CD4-positive, alpha-beta T cell treated with Interleukin-4 for 1 hour (primary cell): Measurements from ENCODE around the gene SLC9A9.
"Not testable (repeated sequence)": the region's sequence is repeated elsewhere in the genome, so short reads cannot be mapped to it uniquely, and the experiment has no call there.

Experiments
- DNase-seq, 2 donors: peaks; one replicate each; pipeline ENCODE4 v3.0.0-alpha.2; 2020 to 2022

SLC9A9 gene

DNA sequence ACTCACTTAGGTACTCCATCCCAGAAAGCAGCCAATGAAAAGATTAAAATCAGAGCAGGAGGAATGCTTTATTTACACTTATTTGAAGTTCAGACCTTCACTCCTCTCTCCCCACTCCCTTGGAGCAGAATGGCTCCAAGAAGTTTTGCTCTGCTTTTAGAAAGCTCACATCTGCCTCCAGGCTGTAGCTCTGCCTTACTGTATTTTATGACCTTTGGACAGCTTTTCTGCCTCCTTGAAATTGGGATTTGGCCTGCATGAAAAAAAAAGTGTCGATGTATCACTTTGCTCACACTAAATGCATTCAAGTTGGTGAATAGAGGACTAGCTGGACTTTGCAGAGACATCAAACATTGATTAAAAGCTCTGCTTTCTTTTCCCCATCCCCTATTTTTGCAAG is 95.3 kb downstream of the SLC9A9 start:
- no peak for DNase-seq

DNA sequence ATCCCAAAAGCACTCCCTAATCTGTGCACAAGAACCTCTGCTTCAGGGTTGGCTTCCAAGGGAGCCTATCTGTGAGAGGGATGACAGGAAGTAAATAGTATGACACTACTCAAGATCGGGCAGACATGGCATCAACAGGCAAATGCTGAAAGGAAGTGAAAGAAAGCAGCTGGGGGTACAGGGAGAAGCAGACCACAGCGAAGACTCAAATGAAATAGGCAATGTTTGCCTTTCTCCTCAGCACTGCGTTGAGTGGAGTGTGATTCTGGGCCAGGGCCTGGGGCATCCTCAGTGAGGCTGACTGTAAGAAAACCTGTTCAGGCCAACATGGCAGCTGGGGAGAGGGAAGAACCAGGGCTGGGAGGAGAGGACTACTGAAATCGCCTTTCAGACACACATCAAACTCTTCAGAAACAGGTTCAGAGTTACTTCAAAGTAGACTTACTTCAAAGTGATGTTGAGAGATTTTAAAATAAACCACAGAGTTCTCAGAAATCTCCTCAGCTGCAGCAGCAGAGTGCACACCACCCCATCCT is 96.6 kb downstream of the SLC9A9 start:
- DNase-seq: peak; percentile 37 to 55

DNA sequence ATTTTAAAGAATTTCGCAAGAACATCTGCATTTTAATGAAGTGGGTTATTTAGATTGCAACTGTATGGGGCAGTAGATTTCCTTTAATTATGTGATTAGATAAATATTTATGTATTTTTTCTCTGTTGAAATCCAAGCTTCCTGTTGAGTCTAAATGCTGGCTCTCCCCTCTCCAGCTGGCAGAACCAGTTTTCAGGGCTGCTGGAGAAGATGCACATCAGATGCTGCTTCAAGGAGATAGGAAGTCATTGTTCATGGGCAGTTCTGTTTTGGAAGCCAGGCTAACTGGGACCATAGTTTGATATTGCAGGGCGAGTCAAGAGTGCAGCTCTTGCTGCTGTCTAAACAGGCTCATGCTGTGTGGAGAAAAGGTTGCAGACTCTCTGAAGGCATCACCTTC is 97.4 kb downstream of the SLC9A9 start:
- no peak for DNase-seq

DNA sequence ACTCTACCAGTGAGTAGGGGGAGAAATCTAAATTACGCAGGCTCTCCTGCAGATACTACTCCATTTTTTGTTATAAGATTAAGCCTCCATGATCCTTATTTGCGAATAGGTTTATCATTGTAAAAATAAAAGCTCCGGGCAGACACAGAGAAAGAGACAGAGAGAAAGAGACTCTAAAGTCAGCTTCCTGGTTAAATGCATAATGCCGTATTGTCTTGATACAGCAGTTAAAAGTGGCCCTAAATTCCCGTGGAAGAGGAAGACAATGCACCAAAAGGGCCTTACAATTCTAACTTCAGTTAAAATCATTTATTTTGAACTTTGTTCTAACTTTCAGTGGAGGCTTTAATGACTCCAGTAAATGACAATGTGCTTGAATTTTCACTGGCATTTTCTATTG is 98.3 kb downstream of the SLC9A9 start:
- DNase-seq: no peak

DNA sequence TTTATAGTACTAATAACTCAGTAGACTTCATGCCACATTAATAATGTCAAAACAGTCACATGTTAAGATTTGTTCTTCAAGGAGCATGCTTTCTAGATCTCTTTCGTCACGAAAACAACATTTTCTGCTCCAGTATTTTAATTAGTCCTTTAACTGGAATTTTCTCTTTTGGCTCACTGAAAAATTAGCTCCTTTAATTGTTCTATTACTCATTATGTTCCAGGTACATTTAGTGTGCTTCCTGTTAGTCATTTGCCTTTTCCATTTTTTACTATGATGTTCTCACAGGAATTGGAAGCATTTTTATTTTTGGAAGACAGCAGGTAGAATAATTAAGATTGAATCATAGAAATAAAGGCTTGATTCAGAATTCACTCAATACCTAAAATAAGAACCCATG is 111.2 kb downstream of the SLC9A9 start:
- DNase-seq: no peak

DNA sequence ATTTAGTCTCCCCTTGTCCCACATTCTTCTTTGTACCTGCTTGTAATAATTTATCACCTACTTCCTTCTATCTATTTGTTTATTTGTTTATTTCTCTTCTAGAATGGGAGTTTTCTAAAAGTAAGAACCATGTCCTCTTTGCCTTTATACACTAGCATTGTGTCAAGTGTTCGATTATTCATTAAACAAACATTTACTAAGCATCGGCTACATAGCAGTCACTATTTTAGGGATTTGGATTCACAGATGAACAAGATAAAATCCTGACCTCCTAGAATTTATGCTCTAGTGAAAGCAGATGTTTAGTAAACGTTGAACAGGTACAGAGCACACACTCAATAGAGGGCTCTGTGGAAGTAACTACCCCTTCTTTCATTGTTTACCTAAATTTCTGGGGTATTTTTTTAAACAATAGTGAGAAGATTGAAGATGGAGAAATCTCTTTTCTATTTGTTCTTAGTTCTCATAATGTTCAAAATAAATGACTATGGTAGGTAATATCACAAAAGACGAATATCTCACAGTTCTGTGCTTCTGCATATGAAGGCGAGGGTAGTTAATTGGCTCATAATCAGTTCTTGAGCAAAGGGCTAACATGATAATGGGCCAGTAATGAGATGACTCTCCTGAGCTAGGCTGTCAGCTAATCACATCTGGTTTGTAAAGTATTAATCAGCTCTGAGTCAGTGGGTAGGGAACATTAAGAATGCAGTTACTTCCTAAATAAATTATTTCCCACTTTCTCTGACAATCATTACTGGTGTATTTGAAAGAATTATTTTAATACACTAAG is 111.9 kb downstream of the SLC9A9 start:
- DNase-seq: no peak

DNA sequence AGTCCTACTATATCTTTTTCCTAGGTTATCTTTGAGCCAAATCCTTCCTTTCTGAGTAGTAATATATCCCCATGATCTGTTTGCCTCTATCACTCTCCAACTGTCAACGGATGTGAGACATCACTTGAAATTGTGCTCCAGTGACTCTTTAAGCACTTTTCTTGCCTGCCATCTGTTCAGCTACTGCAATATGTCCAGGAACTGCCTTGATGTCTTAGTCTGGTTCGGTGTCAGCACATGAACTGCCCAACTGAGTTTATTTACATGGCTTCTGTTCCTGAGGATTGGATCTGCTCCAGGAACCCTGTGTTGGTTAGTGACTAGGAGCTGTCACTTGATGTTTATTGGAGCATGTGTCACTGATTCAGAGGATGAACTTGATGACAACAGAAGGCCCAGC is 116.5 kb downstream of the SLC9A9 start:
- DNase-seq: no peak

DNA sequence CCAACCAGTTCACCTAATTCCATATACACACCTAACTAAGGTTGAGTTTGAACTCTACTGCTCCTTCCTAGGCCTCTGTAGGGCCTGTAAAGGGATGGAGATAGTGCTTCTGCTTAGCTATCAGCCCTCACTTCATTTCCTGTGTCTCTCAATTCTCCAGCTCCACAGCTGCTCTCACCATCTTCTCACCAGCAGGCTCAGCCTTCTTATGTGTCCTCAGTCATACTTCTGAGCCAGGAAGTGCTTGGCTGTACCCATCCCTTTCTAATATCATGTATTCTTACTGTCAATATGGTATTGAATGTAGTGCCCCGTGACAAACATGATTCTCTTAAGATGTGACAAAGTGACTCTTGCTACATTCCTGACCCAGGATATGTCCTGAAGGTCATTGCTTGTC is 116.9 kb downstream of the SLC9A9 start:
- DNase-seq: no peak

DNA sequence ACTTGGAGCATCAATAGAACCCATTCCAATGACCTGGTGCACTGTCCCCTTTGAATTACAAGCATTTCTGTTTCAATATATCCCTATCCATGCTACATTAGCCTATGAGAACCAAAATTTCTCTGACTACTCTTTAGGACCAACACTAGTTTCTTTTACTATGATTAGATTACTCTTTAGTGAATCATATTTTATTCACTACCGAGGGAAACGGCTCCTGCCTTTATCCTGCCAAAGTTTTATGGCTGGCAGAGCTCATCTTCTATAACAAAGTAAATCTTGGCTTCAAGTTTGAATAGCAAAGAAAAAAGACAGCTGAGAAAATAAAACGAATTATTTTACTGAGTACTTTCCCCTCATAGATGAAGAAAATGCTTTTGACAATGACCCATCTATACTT is 120.9 kb downstream of the SLC9A9 start:
- no peak for DNase-seq

DNA sequence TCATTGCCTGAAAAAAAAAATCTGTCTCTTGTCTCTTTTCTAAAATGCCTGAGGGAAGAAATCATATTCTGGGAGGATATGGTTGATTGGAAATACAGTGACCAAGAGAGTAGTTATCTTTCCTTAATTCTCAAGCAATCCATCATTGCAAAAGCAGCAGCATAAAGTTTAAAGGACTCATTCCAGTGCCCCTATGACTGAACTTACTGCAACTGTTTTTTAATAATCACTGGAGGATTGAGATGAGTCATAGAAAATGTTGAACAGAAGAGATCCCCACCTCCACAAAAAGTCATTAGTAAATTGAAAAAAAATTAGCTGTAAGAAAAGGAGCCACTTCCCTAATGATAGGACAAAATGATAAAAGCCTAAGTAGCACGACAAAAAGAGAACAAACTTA is 121.5 kb downstream of the SLC9A9 start:
- DNase-seq: no peak

DNA sequence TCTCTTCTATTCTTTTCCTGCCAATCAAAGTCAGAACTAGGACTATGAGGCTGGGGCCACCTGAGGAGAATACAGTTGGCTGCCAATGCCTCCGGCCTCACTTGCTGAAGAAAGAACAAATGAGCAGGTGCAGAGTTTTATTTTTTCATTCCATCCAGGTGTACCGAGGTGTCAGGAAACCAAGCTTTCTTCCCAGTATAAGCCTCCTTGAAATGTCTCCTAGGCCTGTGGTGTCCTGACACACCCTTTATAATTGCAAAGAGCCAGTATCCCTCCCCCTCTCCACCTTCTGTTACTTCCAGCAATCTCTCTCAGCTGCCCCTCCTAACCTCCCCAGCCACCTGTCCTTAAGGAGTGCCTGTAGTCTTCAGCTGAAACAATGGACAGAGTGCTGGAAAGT is 127.9 kb downstream of the SLC9A9 start:
- DNase-seq: no peak

DNA sequence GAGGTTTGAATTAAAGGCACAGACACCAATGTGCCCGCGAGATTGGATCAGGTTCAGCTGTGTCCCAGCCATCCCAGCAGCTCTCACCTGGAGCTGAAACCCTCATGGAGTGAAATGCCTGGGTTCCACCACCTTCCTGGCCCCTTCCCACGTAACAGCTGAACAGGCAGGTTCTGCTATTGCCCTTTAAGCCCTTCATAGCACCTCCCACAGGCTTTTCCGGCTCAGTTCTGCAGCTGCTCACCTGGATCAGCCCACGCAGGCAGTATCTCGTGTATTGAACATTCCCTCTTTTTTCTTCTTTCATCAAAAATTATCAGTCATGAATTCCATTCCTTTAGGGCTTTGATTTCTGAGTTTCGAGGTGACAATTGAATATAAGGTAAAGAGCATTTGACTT is 129.8 kb downstream of the SLC9A9 start:
- DNase-seq: no peak

DNA sequence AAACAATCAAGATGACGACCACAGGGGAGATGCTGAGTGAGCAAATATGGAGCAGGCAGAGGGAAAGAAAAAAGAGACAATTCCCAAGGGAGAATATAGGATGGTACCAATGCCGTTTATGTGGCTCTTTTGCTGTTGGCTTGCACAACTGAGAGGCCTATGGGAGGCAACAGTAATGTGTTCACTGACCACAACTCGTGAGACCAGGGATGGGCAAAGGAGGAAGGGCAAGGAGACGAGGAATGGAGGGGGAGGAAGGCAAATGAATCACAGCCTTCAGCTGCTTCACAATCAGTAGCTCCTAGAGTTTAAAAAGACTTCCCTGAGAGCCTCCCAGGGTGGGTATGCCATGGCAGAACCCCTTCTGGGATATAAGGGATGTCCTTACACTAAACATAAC is 131.5 kb downstream of the SLC9A9 start:
- DNase-seq: no peak

DNA sequence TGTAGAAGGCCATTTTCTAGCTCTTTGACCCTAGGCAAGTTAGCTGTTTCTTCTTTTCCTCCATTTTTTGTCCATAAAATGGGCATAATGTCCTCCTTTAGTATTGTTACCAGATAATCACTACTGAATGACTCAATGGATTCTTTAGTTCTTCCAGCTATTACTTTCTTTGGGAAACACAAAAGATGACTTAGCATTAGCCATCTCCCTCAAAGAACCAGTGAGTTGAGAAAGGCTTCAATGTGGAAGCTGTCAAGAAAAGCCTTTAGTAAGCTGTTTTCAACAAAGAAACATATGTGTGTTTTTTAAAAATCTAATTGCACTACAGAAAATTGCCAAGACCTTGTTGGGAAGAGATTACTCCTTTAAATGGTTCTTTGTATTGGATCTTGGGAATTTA is 135.7 kb downstream of the SLC9A9 start:
- DNase-seq: no peak

DNA sequence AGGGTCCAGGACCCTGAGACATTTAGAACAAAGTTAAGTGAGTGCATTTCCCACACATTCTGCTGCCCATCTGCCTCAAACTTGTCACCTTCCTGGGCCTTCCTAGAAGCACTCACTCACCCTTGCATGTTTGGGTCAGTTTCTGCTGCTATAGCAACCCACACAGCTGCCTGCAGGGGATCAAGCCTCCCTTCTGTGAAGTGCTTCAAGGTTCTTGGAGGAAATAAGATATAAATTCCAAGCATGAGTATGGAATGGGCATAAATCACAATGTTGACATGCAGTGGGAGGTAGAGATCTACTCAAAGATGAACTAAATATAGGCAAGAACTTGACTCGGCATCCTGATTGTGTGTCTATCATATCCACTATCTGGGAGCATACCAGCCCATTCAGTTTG is 140.4 kb downstream of the SLC9A9 start:
- DNase-seq: no peak

DNA sequence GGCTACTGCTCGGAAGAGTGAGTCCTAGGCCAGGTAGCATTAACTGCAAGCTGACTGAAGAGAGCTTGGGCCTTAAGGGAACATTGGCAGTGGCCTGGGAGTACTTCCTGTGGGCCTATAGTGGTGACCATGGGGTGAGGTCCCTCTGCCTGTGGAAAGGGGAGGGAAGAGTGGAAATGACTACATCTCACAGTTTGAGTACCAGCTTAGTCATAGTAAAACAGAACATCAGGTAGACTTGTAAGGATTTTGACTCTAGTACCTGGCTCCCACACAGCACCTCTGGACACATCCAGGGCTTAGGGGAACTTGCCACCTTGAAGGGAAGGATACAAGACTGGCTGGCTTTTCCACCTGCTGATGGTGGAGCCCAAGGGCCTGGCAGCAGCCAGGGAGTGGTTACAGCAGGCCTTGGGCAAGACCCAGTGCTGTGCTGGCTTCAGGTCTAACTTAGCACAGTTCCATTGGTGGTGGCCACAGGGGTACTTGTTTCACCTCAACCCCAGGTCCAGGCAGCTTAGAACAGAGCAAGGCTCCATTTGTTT is 147.8 kb downstream of the SLC9A9 start:
- DNase-seq: no peak

DNA sequence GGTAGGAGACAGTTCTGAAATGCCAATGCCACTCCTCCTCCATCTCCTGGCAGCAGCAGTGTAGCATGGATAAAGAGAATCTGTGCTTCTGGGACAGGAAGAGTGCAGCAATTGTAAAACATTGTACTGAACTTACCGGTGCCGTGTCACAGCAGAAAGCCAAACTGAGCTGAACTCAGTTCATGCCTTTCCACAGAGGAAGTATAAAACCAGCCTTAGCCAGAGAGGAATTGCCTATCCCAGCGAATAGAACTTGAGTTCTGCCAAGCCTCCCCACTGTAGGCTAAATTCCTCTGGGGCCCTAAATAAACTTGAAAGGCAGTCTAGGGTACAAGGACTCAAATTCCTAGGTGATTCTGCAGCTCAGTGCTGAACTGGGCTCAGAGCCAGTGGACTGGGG is 148.8 kb downstream of the SLC9A9 start:
- no peak for DNase-seq

DNA sequence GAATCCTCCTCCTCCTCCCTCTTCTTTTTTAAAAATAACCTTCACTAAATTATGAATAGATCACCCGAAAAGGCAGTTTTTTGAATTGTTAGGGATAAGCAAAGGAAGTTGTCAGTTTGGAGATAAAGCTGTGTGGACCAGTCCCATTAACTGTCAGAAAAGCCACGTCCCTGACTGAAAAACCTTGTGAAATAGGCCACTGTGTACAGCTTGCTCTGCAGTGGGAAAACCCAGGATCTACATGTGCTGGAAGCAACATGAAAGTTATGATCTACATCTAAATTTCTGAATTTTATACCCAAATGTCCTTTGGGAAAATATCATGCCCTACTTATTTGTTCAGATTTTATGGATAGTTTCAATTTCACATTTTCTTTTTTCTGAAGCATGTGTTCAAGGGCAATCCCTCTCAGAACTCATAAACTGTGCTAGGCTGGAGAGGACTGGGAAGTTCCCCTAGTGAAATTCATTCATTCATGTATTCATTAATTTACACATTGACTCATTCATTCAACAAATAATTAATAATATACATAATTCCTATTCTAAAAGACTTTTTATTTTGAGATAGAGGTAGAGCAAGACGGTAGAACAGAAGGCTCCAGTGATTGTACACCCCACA is 149.5 kb downstream of the SLC9A9 start:
- DNase-seq: no peak

DNA sequence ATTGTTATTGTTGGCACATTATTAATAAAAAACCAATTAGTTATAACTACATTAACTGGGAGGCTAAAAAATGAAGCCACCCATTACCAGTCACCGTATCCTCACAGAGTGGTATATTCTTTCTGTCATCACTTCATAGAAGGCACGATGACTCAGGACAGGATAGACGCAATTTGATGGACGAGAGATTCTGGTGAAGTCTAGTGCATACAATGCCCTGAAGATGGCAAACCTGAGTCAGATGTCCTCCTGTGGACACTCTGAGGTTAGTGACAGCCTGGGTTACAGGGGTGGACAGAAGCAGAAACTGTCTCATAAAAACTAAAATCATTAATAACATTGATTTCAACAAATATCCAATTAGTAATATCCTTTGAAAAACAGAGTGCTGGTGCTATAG is 150.3 kb downstream of the SLC9A9 start:
- DNase-seq: no peak

DNA sequence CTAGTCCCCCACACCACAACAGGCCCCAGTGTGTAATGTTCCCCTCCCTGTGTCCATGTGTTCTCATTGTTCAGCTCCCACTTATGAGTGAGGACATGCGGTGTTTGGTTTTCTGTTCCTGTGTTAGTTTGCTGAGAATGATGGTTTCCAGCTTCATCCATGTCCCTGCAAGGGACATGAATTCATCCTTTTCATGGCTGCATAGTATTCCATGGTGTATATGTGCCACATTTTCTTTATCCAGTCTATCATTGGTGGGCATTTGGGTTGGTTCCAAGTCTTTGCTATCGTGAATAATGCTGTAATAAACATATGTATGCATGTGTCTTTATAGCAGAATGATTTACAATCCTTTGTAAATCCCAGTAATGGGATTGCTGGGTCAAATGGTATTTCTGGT is 152.9 kb downstream of the SLC9A9 start:
- not testable (repeated sequence) for DNase-seq

DNA sequence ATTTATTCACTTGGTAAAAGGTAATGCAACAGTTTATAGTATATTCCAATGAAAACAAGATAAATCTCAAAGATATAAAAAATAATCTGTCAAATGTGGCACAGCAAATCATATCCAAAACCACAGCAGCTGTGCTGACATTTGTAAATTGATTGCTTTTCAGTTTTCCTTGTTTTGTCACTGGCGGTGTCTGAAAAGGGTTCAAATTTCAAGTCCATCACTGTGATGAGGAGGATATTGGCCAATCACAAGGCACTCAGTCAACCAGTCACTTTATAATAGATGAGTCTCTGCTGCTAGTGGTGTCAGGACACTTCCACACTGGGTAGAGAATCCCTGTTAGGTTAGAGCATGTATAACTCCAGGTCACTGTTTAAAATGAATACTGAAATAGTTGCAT is 154.8 kb downstream of the SLC9A9 start:
- no peak for DNase-seq

DNA sequence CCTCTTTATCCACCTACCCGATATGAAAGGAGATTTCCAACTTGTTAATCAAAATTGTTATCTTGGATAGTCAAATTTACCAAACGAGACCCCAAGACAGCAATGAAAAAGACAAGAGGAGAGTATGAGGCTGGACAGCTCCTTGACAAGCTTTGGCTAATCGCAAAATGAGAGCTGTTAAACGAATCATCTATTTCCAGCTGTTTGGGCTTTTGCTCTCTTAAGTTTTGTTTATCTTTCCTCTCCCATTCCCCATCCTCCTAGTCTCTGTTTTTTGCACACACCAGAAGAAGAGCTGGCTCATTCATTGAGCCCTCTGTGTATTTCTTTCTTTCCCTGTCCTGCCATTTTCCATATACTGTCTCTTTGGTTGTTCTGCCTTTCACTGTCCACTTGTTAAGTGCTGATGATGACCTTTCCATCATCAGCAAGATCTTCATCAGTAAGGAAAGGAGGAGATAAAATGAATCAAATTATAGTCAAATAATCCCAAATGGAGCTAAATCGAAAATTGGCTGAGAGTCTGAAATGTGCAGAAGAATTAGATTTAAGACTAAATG is 161.6 kb downstream of the SLC9A9 start:
- no peak for DNase-seq

DNA sequence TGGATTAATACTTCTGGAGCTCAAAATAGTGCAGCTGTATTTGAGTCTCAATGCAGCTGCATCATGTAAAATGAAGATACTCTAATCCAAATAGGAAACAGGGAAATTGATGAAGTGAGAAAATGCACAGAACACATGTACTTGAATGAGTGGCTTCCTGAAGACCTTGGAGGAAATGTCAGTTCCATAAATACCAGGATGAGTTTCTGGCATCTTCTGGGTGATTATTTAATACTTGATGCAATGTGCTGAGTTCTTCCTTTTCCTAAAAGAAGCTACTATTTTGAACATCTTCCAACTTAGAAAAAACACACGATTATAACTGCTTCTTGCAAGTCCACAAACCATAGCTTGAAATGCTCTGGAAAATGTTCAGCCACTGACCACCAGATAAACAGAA is 162.8 kb downstream of the SLC9A9 start:
- no peak for DNase-seq

DNA sequence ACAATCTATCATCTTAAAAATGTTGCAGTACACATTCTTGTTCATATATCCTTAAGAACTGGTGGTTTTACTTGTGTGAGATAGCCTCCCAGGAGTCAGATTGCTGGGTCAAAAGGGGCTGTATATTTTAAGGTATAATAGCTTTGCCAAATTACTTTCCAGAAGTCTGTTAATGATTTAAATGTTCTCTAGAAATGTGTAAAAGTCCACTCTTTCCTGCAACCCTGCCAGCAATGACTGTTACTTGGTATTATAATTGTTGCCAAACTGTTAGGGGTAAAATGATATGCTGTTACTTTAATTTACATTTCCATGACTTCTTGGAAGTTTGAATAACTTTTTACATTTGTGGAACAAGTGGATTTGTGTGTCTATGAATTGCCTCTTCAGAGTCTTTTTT is 170.8 kb downstream of the SLC9A9 start:
- DNase-seq: no peak
